ENCODE results near the gene CYB5D1. TPM values are rescaled to one million over a fixed set of nuclear protein-coding genes. Genes with fewer than 3 reads are reported as not detected.

The CYB5D1 gene
- total RNA-seq, 1 donor from 2014 or later: 21.1 TPM

DNA sequence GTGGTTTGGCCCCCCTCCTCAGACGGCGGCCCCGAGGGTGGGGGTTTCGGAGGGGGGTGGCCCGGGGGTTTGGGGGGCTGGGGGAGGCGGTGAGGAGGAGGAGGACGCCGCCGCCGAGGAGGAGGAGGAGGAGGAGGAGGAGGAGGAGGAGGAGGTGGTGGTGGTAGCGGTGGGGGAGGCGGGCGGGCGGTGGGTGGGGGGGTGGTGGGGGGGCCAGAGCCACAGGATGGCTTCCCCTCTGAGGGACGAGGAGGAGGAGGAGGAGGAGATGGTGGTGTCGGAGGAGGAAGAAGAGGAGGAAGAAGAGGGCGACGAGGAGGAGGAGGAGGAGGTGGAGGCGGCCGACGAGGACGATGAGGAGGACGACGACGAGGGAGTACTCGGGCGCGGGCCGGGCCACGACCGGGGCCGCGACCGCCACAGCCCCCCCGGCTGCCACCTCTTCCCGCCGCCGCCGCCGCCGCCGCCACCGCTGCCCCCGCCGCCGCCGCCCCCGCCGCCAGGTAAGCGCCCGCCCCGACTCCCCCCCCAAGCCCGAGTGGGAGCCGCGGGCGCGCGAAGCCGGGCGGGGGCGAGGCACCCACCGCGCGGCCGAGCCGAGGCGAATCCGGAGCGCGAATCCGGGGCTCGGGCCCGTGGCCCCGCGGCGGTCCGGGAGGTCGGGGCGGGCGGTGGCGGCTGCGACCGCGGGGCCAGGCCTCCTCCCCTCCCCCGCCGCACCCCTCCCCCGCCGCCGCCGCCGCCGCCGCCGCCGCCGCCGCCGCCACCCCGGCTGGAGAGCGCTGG lies 27.0 kb downstream of the CYB5D1 start:
- H2AFZ ChIP-seq (ENCODE audit: low read depth, low read length): no peak overlapping the region

GRCh38 chr17:7885367-7886226 lies 27.8 kb downstream of the CYB5D1 start:
- peaks cover 9% of the 10 kb centered on the region for H3K36me3 ChIP-seq (ENCODE audit: insufficient read depth, low read length)
- H3K4me1 ChIP-seq (ENCODE audit: insufficient read depth, low read length): peaks cover 35% of the 10 kb centered on the region
- H3K9me3 ChIP-seq (ENCODE audit: insufficient read depth, low read depth, low read length): no peaks in the 10 kb centered on the region
- H3K79me2 ChIP-seq (ENCODE audit: insufficient read depth, low read length): peaks cover 40% of the 10 kb centered on the region
- no peaks in the 10 kb centered on the region for H3K27me3 ChIP-seq (ENCODE audit: insufficient read depth, low read length)
- peaks cover 28% of the 10 kb centered on the region for H4K20me1 ChIP-seq (ENCODE audit: insufficient read depth, low read length)
- peak overlapping the region; percentile 96 for H3K4me2 ChIP-seq (ENCODE audit: low read length)
- H3K4me3 Mint-ChIP-seq (ENCODE audit: unreplicated experiment): no peak overlapping the region
- TF ChIP-seq CTCF (IDR thresholded peaks at IDR 0.05; ENCODE audit: insufficient read depth, low read depth, low read length) (no peak), EZH2 (IDR thresholded peaks at IDR 0.05; ENCODE audit: insufficient read depth, low read length) (no peak)
- peak overlapping the region; percentile 87 for H3K9ac ChIP-seq (ENCODE audit: low read length)
- H2AFZ ChIP-seq (ENCODE audit: low read depth, low read length): peak overlapping the region; percentile 36
- FAIRE-seq (no peak), DNase-seq (ENCODE audit: low read depth) (no peak)
- H3K27ac ChIP-seq (ENCODE audit: low read depth, low read length): peak overlapping the region; percentile 84
- no peaks in the 10 kb centered on the region for H3K9me3 Mint-ChIP-seq (ENCODE audit: unreplicated experiment)
- H3K36me3 Mint-ChIP-seq (ENCODE audit: low read depth, unreplicated experiment): peaks cover 7% of the 10 kb centered on the region
- no peaks in the 10 kb centered on the region for H3K4me1 Mint-ChIP-seq (ENCODE audit: low read depth, unreplicated experiment)
- H3K27ac Mint-ChIP-seq (ENCODE audit: unreplicated experiment): no peak overlapping the region
- H3K4me3 ChIP-seq (ENCODE audit: insufficient read depth, low read depth, low read length): peak overlapping the region; percentile 71
- H3K27me3 Mint-ChIP-seq (ENCODE audit: low read depth, unreplicated experiment): no peaks in the 10 kb centered on the region

More for the DNA sequence above, 27.0 kb downstream of the CYB5D1 start:
- Mint-ChIP-seq H3K9me3 (ENCODE audit: unreplicated experiment) (no peaks in the 10 kb centered on the region), H3K27me3 (ENCODE audit: low read depth, unreplicated experiment) (no peaks in the 10 kb centered on the region), H3K4me1 (ENCODE audit: low read depth, unreplicated experiment) (no peaks in the 10 kb centered on the region), H3K4me3 (ENCODE audit: unreplicated experiment) (peak overlapping the region; percentile 81), H3K27ac (ENCODE audit: unreplicated experiment) (no peak overlapping the region), H3K36me3 (ENCODE audit: low read depth, unreplicated experiment) (peaks cover 3% of the 10 kb centered on the region)
- peaks cover 35% of the 10 kb centered on the region for H3K4me1 ChIP-seq (ENCODE audit: insufficient read depth, low read length)
- H3K9ac ChIP-seq (ENCODE audit: low read length): peak overlapping the region; percentile 87
- TF ChIP-seq CTCF (IDR thresholded peaks at IDR 0.05; ENCODE audit: insufficient read depth, low read depth, low read length) (no peak), EZH2 (IDR thresholded peaks at IDR 0.05; ENCODE audit: insufficient read depth, low read length) (no peak)
- H3K9me3 ChIP-seq (ENCODE audit: insufficient read depth, low read depth, low read length): no peaks in the 10 kb centered on the region
- peaks cover 21% of the 10 kb centered on the region for H4K20me1 ChIP-seq (ENCODE audit: insufficient read depth, low read length)
- peak overlapping the region; percentile 71 for H3K4me3 ChIP-seq (ENCODE audit: insufficient read depth, low read depth, low read length)
- H3K36me3 ChIP-seq (ENCODE audit: insufficient read depth, low read length): peaks cover 14% of the 10 kb centered on the region
- no peaks in the 10 kb centered on the region for H3K27me3 ChIP-seq (ENCODE audit: insufficient read depth, low read length)
- DNase-seq (ENCODE audit: low read depth): no peak
- peak overlapping the region; percentile 84 for H3K27ac ChIP-seq (ENCODE audit: low read depth, low read length)
- no peak for FAIRE-seq
- peaks cover 32% of the 10 kb centered on the region for H3K79me2 ChIP-seq (ENCODE audit: insufficient read depth, low read length)
- peak overlapping the region; percentile 96 for H3K4me2 ChIP-seq (ENCODE audit: low read length)

All from astrocyte (in vitro differentiated cells and primary cell).